Measurements from ENCODE around the gene TUBB4A.

Gene TUBB4A

DNA sequence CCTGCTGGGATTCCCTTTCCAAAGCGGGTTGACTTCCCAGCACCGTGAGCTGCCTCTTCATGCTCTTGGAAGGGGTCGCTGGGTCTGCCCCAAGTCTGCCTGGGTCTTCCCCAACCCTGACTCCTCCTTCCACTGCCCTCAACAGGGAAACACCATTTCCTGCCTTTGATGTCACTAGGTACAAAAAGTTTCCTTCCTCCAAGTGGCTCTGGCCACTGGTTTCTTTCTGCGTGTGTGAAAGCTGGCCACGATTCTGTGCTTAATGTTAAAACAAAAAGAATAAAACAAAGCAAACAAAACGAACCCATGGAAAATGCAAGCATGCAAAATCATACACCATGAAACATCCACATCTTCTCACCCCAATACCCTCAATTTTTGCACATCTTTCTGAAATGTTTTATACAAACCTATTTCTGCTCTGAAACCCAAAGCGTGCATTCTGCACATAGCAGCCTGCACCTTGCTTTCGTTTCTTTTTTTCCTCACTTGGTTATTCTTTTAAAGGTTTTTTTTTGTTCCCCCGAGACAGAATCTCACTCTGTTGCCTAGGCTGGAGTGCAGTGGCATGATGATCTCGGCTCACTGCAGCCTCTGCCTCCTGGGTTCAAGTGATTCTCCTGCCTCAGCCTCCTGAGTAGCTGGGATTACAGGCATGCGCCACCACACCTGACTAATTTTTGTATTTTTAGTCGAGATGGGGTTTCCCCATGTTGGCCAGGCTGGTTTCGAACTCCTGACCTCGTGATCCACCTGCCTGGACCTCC, 16.2 kb upstream of the TUBB4A start:
- no peaks in the 10 kb centered on the region for H3K9me3 ChIP-seq (ENCODE audit: insufficient read depth, low read length)
- H3K4me2 ChIP-seq (ENCODE audit: low read depth, low read length, poor library complexity, severe bottlenecking), result peak overlapping the region; percentile 74

GRCh38 chr19:6516659-6517291, 14.7 kb upstream of the TUBB4A start:
- Histone ChIP-seq H3K4me3 (ENCODE audit: insufficient read depth, low read length, poor library complexity, severe bottlenecking) (peak overlapping the region; percentile 54), H3K36me3 (ENCODE audit: low read length) (no peaks in the 10 kb centered on the region), H3F3A (ENCODE audit: insufficient read depth) (peaks cover 30% of the 10 kb centered on the region), H3K9me2 (replicated peaks; ENCODE audit: insufficient read depth, low read length) (no peaks in the 10 kb centered on the region), H3K9ac (ENCODE audit: low read length) (peak overlapping the region; percentile 66), H3K27me3 (ENCODE audit: low read length) (no peaks in the 10 kb centered on the region), H4K20me1 (ENCODE audit: low read depth, low read length) (no peaks in the 10 kb centered on the region), H3K27ac (ENCODE audit: low read depth, low read length) (peak overlapping the region; percentile 92), H3K9me3 (ENCODE audit: insufficient read depth, low read length) (no peaks in the 10 kb centered on the region), H2AFZ (ENCODE audit: low read depth, low read length, severe bottlenecking) (peak overlapping the region; percentile 78), H3K4me2 (ENCODE audit: low read depth, low read length, poor library complexity, severe bottlenecking) (peak overlapping the region; percentile 74), H3K79me2 (ENCODE audit: insufficient read depth, low read length) (no peaks in the 10 kb centered on the region)
- TF ChIP-seq EZH2phosphoT487 (conservative IDR thresholded peaks at IDR 0.05; ENCODE audit: low read length) (no peak), CTCF (IDR thresholded peaks at IDR 0.05; ENCODE audit: insufficient read depth, low read length, poor library complexity, severe bottlenecking) (peak; percentile 99)

More for the DNA sequence above, 16.2 kb upstream of the TUBB4A start:
- Histone ChIP-seq H3K9ac (ENCODE audit: low read length) (peak overlapping the region; percentile 66), H3K4me3 (ENCODE audit: insufficient read depth, low read length, poor library complexity, severe bottlenecking) (peak overlapping the region; percentile 41), H3K27ac (ENCODE audit: low read depth, low read length) (peak overlapping the region; percentile 92), H3K9me2 (replicated peaks; ENCODE audit: insufficient read depth, low read length) (no peaks in the 10 kb centered on the region), H3K36me3 (ENCODE audit: low read length) (no peaks in the 10 kb centered on the region), H3K79me2 (ENCODE audit: insufficient read depth, low read length) (no peaks in the 10 kb centered on the region), H4K20me1 (ENCODE audit: low read depth, low read length) (no peaks in the 10 kb centered on the region), H3K27me3 (ENCODE audit: low read length) (no peaks in the 10 kb centered on the region), H2AFZ (ENCODE audit: low read depth, low read length, severe bottlenecking) (no peak overlapping the region), H3F3A (ENCODE audit: insufficient read depth) (peaks cover 45% of the 10 kb centered on the region)
- TF ChIP-seq EZH2phosphoT487 (conservative IDR thresholded peaks at IDR 0.05; ENCODE audit: low read length) (no peak), CTCF (IDR thresholded peaks at IDR 0.05; ENCODE audit: insufficient read depth, low read length, poor library complexity, severe bottlenecking) (no peak)

DNA sequence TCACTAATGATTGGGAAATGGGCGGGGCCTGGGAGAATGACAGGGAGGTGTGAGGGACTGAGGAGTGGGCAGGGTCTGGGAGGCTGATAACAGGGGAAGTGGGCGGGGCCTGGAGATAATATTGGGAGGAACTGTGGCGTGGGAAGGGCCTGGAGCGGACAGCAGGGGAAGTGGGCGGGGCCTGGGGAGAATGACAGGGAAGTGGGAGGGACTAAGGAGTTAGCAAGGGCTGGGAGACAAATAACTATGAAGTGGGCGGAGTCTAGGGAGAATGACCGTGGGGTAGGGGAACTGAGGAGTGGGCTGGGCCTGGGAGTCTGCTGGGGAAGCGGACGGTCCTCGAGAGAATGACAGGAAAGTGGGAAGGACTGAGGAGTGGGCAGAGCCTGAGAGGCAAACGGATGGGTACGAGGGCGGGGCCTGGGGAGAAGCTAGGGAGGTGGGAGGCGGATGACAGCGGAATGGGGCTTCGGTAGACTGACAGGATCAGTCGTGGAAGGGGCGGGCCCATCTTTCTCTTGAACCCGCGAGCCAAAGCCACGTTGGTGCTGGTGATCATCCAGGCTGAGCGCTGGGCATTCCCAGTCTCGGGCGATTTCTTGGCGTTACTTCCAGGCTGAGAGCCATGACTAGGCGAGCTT, 14.0 kb upstream of the TUBB4A start:
- Histone ChIP-seq H2AFZ (ENCODE audit: low read depth, low read length, severe bottlenecking) (peak overlapping the region; percentile 78), H3K4me2 (ENCODE audit: low read depth, low read length, poor library complexity, severe bottlenecking) (peak overlapping the region; percentile 74), H3K9me3 (ENCODE audit: insufficient read depth, low read length) (no peaks in the 10 kb centered on the region), H3K27me3 (ENCODE audit: low read length) (no peaks in the 10 kb centered on the region), H3K36me3 (ENCODE audit: low read length) (no peaks in the 10 kb centered on the region), H3K4me3 (ENCODE audit: insufficient read depth, low read length, poor library complexity, severe bottlenecking) (peak overlapping the region; percentile 54), H4K20me1 (ENCODE audit: low read depth, low read length) (no peaks in the 10 kb centered on the region), H3K79me2 (ENCODE audit: insufficient read depth, low read length) (no peaks in the 10 kb centered on the region), H3K9ac (ENCODE audit: low read length) (peak overlapping the region; percentile 66), H3K27ac (ENCODE audit: low read depth, low read length) (no peak overlapping the region), H3K9me2 (replicated peaks; ENCODE audit: insufficient read depth, low read length) (no peaks in the 10 kb centered on the region), H3F3A (ENCODE audit: insufficient read depth) (peaks cover 30% of the 10 kb centered on the region)
- no peak for TF ChIP-seq CTCF (IDR thresholded peaks at IDR 0.05; ENCODE audit: insufficient read depth, low read length, poor library complexity, severe bottlenecking)
- no peak for TF ChIP-seq EZH2phosphoT487 (conservative IDR thresholded peaks at IDR 0.05; ENCODE audit: low read length)
